ENCODE results near the gene PIK3C3.

PIK3C3 gene

DNA sequence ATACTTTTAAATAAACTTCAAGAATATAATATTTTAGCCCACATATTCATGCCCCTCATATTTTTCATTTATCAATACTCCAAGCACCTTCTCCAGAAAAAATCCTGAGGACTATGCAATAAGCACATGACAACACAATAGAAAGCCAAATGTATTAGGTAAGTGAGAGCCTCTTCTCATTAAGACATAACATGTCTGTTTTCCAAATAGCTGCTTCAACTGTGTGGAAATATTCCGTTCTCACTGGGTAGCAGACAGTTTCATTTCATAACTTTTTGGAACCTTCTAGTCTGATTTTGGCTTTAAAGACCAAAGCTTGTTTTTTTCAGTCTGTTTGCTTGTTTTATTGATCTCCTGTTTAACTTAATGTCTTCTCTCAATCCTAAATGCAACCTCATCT lies 137.8 kb downstream of the PIK3C3 start:
- no peak for DNase-seq (ENCODE audit: low read depth)
- TF ChIP-seq, protein P1, sequence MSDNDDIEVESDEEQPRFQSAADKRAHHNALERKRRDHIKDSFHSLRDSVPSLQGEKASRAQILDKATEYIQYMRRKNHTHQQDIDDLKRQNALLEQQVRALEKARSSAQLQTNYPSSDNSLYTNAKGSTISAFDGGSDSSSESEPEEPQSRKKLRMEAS (IDR thresholded peaks at IDR 0.05; ENCODE audit: low read depth, low read length), result no peak
- no peak for TF ChIP-seq POLR2A (IDR thresholded peaks at IDR 0.05; ENCODE audit: extremely low read depth, insufficient read length)
- TF ChIP-seq MYC (IDR thresholded peaks at IDR 0.05; ENCODE audit: low read depth, low read length), result no peak
- H3K4me3 ChIP-seq (ENCODE audit: low read depth, low read length), result no peak overlapping the region

DNA sequence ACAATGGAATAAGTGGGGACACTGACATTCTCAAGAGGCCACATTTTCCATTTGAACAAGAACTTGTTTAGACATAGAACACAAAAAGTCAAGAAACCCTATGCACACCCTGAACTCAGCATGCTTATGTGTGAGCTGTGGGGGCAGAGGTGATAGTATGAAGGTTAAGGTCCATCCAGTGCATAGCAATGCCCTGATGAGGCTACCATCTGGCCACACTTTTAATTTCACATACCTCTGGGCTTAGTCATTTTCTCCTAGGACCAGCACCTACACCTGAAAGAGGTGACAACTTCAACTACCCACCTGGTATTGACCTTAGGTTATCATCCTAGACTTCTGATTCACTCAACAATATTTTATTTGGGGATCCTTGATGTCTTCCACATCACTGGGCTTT lies 139.8 kb downstream of the PIK3C3 start:
- no peak for TF ChIP-seq MYC (IDR thresholded peaks at IDR 0.05; ENCODE audit: low read depth, low read length)
- TF ChIP-seq, protein P1 (IDR thresholded peaks at IDR 0.05; ENCODE audit: low read depth, low read length), result no peak
- no peak for TF ChIP-seq POLR2A (IDR thresholded peaks at IDR 0.05; ENCODE audit: extremely low read depth, insufficient read length)
- TF ChIP-seq, protein P2, sequence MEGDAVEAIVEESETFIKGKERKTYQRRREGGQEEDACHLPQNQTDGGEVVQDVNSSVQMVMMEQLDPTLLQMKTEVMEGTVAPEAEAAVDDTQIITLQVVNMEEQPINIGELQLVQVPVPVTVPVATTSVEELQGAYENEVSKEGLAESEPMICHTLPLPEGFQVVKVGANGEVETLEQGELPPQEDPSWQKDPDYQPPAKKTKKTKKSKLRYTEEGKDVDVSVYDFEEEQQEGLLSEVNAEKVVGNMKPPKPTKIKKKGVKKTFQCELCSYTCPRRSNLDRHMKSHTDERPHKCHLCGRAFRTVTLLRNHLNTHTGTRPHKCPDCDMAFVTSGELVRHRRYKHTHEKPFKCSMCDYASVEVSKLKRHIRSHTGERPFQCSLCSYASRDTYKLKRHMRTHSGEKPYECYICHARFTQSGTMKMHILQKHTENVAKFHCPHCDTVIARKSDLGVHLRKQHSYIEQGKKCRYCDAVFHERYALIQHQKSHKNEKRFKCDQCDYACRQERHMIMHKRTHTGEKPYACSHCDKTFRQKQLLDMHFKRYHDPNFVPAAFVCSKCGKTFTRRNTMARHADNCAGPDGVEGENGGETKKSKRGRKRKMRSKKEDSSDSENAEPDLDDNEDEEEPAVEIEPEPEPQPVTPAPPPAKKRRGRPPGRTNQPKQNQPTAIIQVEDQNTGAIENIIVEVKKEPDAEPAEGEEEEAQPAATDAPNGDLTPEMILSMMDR (IDR thresholded peaks at IDR 0.05; ENCODE audit: low read depth, low read length), result no peak
- no peak for DNase-seq (ENCODE audit: low read depth)
- H3K4me3 ChIP-seq (ENCODE audit: low read depth, low read length), result no peak overlapping the region

DNA sequence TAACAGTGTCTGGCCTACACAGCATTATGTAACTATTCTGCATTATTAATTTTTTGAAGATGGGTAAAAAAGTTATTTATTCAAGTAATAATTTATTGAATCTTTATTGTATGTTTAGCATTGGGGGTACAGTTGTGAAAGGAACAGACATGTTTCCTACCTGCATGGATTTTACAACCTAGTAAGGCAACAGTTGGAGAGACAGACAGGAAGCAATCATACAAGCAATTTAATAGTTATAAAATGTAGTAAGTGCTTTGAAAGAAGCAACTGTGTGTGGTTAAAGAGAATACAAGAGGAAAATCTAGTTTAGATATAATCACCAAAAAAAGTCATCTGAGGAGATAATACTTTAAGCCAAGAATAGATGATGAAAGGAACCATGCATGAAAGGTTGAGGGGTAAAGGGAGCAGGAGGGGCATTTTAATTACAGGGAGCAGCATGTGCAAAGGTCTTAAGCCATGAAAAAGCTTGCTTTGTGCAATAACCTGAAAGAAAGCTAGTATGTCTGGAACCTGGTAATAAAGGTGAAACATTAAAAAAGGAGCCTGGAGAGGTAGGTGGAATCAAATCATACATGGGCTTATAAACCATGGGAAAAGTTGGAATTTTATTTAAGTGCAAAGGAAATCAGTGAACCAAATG lies 140.8 kb downstream of the PIK3C3 start:
- TF ChIP-seq, protein P2 (IDR thresholded peaks at IDR 0.05; ENCODE audit: low read depth, low read length), result no peak
- no peak for TF ChIP-seq MYC (IDR thresholded peaks at IDR 0.05; ENCODE audit: low read depth, low read length)
- DNase-seq (ENCODE audit: low read depth), result no peak
- no peak overlapping the region for H3K4me3 ChIP-seq (ENCODE audit: low read depth, low read length)

DNA sequence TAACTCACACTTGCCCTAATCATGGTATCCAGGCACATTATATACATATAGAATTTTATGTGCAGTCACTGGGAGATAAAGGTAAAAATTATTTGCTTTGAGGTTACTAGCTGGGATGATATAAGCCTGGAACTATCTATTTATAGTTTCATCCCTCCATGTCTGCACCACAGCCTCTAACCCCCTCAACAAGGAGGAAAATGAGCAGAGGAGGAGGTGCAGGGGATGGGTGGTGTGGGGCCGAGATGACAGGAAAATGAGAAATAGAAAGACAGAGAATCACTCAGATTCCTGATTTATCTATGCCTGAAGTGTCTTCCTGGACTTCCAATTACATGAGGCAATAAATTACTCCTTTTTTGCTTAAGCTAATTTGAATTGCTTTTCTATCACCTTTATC lies 145.2 kb downstream of the PIK3C3 start:
- no peak for TF ChIP-seq POLR2A (IDR thresholded peaks at IDR 0.05; ENCODE audit: extremely low read depth, insufficient read length)
- TF ChIP-seq, protein P2 (IDR thresholded peaks at IDR 0.05; ENCODE audit: low read depth, low read length), result no peak
- TF ChIP-seq, protein P1 (IDR thresholded peaks at IDR 0.05; ENCODE audit: low read depth, low read length), result no peak
- no peak for TF ChIP-seq MYC (IDR thresholded peaks at IDR 0.05; ENCODE audit: low read depth, low read length)
- no peak overlapping the region for H3K4me3 ChIP-seq (ENCODE audit: low read depth, low read length)

DNA sequence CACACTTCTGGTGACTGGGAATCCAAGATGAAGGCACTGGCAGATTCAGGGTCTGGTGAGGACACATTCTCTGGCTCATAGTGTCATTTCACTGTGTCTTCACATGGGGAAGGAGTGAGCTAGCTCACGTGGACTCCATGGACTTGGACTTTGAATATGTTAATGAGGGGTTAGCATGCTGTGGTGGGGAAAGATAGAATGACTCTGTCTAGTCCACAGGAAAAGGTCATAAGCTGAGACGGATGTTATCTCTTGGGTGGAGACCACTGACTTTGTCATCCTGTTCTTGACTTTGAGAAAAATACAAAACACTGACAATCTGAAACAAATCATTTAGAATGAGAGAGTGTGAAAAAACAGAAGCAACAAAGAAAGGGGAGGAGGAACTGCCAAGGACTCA lies 145.9 kb downstream of the PIK3C3 start:
- no peak overlapping the region for H3K4me3 ChIP-seq (ENCODE audit: low read depth, low read length)
- no peak for DNase-seq (ENCODE audit: low read depth)
- TF ChIP-seq, protein P1 (IDR thresholded peaks at IDR 0.05; ENCODE audit: low read depth, low read length), result no peak
- TF ChIP-seq POLR2A (IDR thresholded peaks at IDR 0.05; ENCODE audit: extremely low read depth, insufficient read length) (no peak), MYC (IDR thresholded peaks at IDR 0.05; ENCODE audit: low read depth, low read length) (no peak)
- TF ChIP-seq, protein P2 (IDR thresholded peaks at IDR 0.05; ENCODE audit: low read depth, low read length), result no peak

More for the DNA sequence above, 145.2 kb downstream of the PIK3C3 start:
- no peak for DNase-seq (ENCODE audit: low read depth)

DNA sequence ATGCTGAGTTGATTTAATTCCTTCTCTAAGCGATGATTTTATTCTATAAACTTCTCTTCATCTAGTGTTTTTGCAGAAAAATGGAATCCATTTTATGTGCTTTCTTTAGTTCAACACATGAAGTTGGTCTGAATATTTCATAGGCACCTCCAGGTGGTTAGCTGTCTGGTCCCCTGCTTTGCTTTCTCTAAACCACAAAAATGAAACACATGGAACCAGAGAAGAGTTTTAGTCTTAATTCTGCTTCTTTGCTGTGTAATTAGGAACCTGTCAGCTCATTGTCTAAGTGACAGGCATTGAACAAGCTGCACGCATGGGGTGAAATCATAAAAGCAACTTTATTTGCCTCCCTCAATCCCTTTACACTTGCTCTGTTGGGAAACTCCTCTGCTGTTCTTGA lies 150.4 kb downstream of the PIK3C3 start:
- TF ChIP-seq POLR2A (IDR thresholded peaks at IDR 0.05; ENCODE audit: extremely low read depth, insufficient read length) (no peak), MYC (IDR thresholded peaks at IDR 0.05; ENCODE audit: low read depth, low read length) (no peak)
- TF ChIP-seq, protein P2 (IDR thresholded peaks at IDR 0.05; ENCODE audit: low read depth, low read length), result no peak
- TF ChIP-seq, protein P1 (IDR thresholded peaks at IDR 0.05; ENCODE audit: low read depth, low read length), result no peak
- no peak overlapping the region for H3K4me3 ChIP-seq (ENCODE audit: low read depth, low read length)
- no peak for DNase-seq (ENCODE audit: low read depth)

All from NB4 (cell line).